Liver (tissue), 9 donors: Measurements from ENCODE around the gene APOL2. TPM values are rescaled to one million over a fixed set of nuclear protein-coding genes. Genes with fewer than 3 reads are reported as not detected.

ENCODE experiments used
- DNase-seq: peaks from one replicate; pipeline ENCODE4 v3.0.0-alpha.2; 2017; ENCODE audit warnings: low spot score
- H3K27ac ChIP-seq, 2 donors: one replicate each; pipeline ENCODE4 v1.7.0; 2013; ENCODE audit warnings: inconsistent platforms in 2 of 2, low read length in 2 of 2, control low read depth in 1 of 2, low read depth in 1 of 2, mild to moderate bottlenecking in 1 of 2
- H3K27me3 ChIP-seq, 4 donors: one replicate each; pipeline versions ENCODE4 v1.6.1 to v1.7.0; 2013; ENCODE audit warnings: low read length in 3 of 4, inconsistent platforms in 1 of 4, mild to moderate bottlenecking in 1 of 4, moderate library complexity in 1 of 4; ENCODE audit not compliant: control insufficient read depth in 4 of 4, insufficient read depth in 4 of 4
- H3K36me3 ChIP-seq, 4 donors: one replicate each; pipeline versions ENCODE4 v1.6.1 to v1.7.0; 2013; ENCODE audit warnings: low read length in 3 of 4, mild to moderate bottlenecking in 3 of 4, low read depth in 1 of 4, moderate library complexity in 1 of 4; ENCODE audit not compliant: control insufficient read depth in 4 of 4, insufficient read depth in 3 of 4
- H3K4me1 ChIP-seq, 4 donors: one replicate each; pipeline versions ENCODE4 v1.6.1 to v1.7.0; 2013; ENCODE audit warnings: low read length in 3 of 4, mild to moderate bottlenecking in 3 of 4, moderate library complexity in 1 of 4; ENCODE audit not compliant: control insufficient read depth in 4 of 4, insufficient read depth in 4 of 4
- H3K4me3 ChIP-seq, 3 donors: one replicate each; pipeline versions ENCODE4 v1.6.1 to v1.7.0; 2013; ENCODE audit warnings: low read length in 3 of 3, control low read depth in 1 of 3, low read depth in 1 of 3, mild to moderate bottlenecking in 1 of 3
- H3K9ac ChIP-seq, 2 donors: one replicate each; pipeline ENCODE4 v1.7.0; 2013; ENCODE audit warnings: low read length in 2 of 2, mild to moderate bottlenecking in 2 of 2, moderate library complexity in 2 of 2, control low read depth in 1 of 2, low read depth in 1 of 2
- H3K9me3 ChIP-seq, 4 donors: one replicate each; pipeline versions ENCODE4 v1.6.1 to v1.7.0; 2013; ENCODE audit warnings: low read length in 3 of 4; ENCODE audit not compliant: control insufficient read depth in 4 of 4
- EGR1 ChIP-seq, 2 donors: IDR thresholded peaks; 2 replicates each; pipeline ENCODE4 v1.6.1; 2016 to 2018; ENCODE audit warnings: antibody characterized with exemption in 2 of 2, low read depth in 2 of 2
- FOXA1 ChIP-seq: IDR thresholded peaks from 2 replicates; pipeline ENCODE4 v1.6.1; 2016; ENCODE audit warnings: antibody characterized with exemption
- FOXA2 ChIP-seq: IDR thresholded peaks from 2 replicates; pipeline ENCODE4 v1.6.1; 2016; ENCODE audit warnings: antibody characterized with exemption
- GABPA ChIP-seq, 2 donors: IDR thresholded peaks in 1 of 2; conservative IDR thresholded peaks in 1 of 2; 2 replicates each; pipeline ENCODE4 v1.6.1; 2016; ENCODE audit warnings: antibody characterized with exemption in 2 of 2, mild to moderate bottlenecking in 1 of 2, moderate library complexity in 1 of 2
- HNF4A ChIP-seq, 2 donors: conservative IDR thresholded peaks; 2 replicates each; pipeline ENCODE4 v1.6.1; 2016; ENCODE audit warnings: antibody characterized with exemption in 2 of 2, mild to moderate bottlenecking in 2 of 2
- HNF4G ChIP-seq: IDR thresholded peaks from 2 replicates; pipeline ENCODE4 v1.6.1; 2016; ENCODE audit warnings: antibody characterized with exemption
- JUND ChIP-seq, 2 donors: IDR thresholded peaks; 2 replicates each; pipeline ENCODE4 v1.6.1; 2016; ENCODE audit warnings: antibody characterized with exemption in 2 of 2
- NR2F2 ChIP-seq: IDR thresholded peaks from 2 replicates; pipeline ENCODE4 v1.6.1; 2016; ENCODE audit warnings: antibody characterized with exemption
- RAD21 ChIP-seq, 2 donors: IDR thresholded peaks; 2 replicates each; pipeline ENCODE4 v1.6.1; 2016; ENCODE audit warnings: antibody characterized with exemption in 2 of 2, mild to moderate bottlenecking in 2 of 2
- RXRA ChIP-seq, 2 donors: IDR thresholded peaks; 2 replicates each; pipeline ENCODE4 v1.6.1; 2017 to 2018; ENCODE audit warnings: antibody characterized with exemption in 2 of 2, mild to moderate bottlenecking in 1 of 2
- SP1 ChIP-seq: IDR thresholded peaks from 2 replicates; pipeline ENCODE4 v1.6.1; 2018; ENCODE audit warnings: antibody characterized with exemption, mild to moderate bottlenecking
- TAF1 ChIP-seq: conservative IDR thresholded peaks from 2 replicates; pipeline ENCODE4 v1.6.1; 2016; ENCODE audit warnings: antibody characterized with exemption, mild to moderate bottlenecking
- YY1 ChIP-seq: IDR thresholded peaks from 2 replicates; pipeline ENCODE4 v1.6.1; 2016; ENCODE audit warnings: antibody characterized with exemption, mild to moderate bottlenecking
- WGBS: extraction: QIAGEN DNeasy Blood & Tissue Kit; methylation state at CpG from one replicate; pipeline ENCODE4 v1.1.7; 2013; 5-methylcytosine and 5-hydroxymethylcytosine counted together
- polyA plus RNA-seq, 2 donors: library from polyadenylated mRNA; stranded (reverse) in 1 of 2; unstranded in 1 of 2; fragments of 200-250 nt in 1 of 2; fragments of >200 nt in 1 of 2; fragmentation: Nextera tagmentation in 1 of 2; extraction: Ambion mirVana in 1 of 2; gene quantifications; one replicate each; pipeline versions ENCODE4 v1.2.1 to v1.2.3, GENCODE V29; 2013 to 2015
- total RNA-seq, 2 donors: library from RNA; depleted of rRNA; stranded (reverse); fragments of >200 nt; gene quantifications; one replicate each; pipeline ENCODE4 v1.2.3, GENCODE V29; 2014
- TF ChIP-seq, protein P1 (sequence below): IDR thresholded peaks from 2 replicates; pipeline ENCODE4 v1.6.1; 2016; ENCODE audit warnings: antibody characterized with exemption
- TF ChIP-seq, protein P2 (sequence below): fragments of 150-350 bp; IDR thresholded peaks from 2 replicates; pipeline ENCODE4 v1.5.1; 2017; ENCODE audit warnings: improper control_type of control experiment, low read depth, low read length; ENCODE audit not compliant: missing input control
- TF ChIP-seq, protein P3 (sequence below): IDR thresholded peaks from 2 replicates; pipeline ENCODE4 v1.6.1; 2016; ENCODE audit warnings: antibody characterized with exemption, mild to moderate bottlenecking
- TF ChIP-seq, protein P4 (sequence below): IDR thresholded peaks from 2 replicates; pipeline ENCODE4 v1.6.1; 2016; ENCODE audit warnings: antibody characterized with exemption
- TF ChIP-seq, protein P5 (sequence below): IDR thresholded peaks from 2 replicates; pipeline ENCODE4 v1.6.1; 2016; ENCODE audit warnings: antibody characterized with exemption
- donor health status: healthy.
- donor health status: healthy.
- donor health status: healthy.
- donor health status: healthy.
- donor health status: healthy.

The APOL2 gene
- total and polyA plus RNA-seq, 4 donors: 14.3 to 77.2 (median 21.7) TPM

DNA sequence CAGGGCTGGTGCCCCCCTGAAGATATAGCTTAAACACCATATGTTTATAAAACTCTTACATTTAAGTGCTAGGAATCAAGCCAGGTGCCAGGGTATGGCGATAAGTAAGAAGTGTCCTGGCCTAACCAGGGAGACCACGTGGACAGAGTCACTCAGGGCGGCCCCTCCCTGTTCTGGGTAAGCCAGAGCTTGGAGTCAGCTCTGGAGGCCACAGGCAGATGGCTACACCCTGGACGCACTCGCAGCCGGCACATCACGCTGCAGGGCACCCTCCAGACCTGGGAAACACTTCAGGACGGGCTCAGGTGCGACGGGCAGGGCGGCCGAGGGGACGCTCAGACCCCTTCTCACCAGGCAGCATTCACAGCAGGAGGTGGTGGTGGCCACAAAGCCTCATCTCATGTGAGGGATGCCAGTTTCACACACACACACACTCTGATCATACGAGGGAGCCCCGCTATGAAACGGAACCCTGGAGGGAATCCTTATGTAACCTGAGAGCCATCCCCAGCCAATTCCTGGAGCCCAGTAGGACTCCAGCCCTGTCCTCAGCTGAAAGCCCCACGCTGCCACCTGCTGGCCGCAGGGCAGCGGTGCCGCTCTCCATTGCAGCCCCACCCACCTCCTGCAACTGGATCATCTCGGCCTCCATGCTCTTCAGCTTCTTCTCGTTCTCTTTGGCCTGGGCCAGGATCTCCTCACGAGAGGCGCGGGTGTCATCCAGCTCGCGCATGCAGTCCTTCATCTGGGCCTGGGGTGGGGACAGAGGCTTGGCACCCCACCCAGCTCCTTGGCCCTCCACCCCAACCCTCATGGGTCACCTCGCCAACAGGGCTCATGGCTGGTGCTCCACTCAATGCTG, 47.0 kb upstream of the APOL2 start:
- peaks cover 7 to 24% (median 16%) of the 10 kb centered on the region in 4 donors for H3K4me1 ChIP-seq
- H3K36me3 ChIP-seq: peaks cover 33 to 66% (median 53%) of the 10 kb centered on the region in 4 donors
- 42% methylated on average over 28 of the region's 28 CpGs for WGBS
- H3K9ac ChIP-seq: no peak overlapping the region
- H3K27ac ChIP-seq: peak overlapping the region; percentile 24 to 51
- TF ChIP-seq NR2F2: no peak
- TF ChIP-seq, protein P1, sequence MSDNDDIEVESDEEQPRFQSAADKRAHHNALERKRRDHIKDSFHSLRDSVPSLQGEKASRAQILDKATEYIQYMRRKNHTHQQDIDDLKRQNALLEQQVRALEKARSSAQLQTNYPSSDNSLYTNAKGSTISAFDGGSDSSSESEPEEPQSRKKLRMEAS: no peak
- no peak for TF ChIP-seq FOXA1
- TF ChIP-seq HNF4A (conservative IDR thresholded peaks at IDR 0.05): no peak
- TF ChIP-seq, protein P2, sequence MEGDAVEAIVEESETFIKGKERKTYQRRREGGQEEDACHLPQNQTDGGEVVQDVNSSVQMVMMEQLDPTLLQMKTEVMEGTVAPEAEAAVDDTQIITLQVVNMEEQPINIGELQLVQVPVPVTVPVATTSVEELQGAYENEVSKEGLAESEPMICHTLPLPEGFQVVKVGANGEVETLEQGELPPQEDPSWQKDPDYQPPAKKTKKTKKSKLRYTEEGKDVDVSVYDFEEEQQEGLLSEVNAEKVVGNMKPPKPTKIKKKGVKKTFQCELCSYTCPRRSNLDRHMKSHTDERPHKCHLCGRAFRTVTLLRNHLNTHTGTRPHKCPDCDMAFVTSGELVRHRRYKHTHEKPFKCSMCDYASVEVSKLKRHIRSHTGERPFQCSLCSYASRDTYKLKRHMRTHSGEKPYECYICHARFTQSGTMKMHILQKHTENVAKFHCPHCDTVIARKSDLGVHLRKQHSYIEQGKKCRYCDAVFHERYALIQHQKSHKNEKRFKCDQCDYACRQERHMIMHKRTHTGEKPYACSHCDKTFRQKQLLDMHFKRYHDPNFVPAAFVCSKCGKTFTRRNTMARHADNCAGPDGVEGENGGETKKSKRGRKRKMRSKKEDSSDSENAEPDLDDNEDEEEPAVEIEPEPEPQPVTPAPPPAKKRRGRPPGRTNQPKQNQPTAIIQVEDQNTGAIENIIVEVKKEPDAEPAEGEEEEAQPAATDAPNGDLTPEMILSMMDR: peak; percentile 95
- TF ChIP-seq TAF1: no peak
- TF ChIP-seq, protein P3, sequence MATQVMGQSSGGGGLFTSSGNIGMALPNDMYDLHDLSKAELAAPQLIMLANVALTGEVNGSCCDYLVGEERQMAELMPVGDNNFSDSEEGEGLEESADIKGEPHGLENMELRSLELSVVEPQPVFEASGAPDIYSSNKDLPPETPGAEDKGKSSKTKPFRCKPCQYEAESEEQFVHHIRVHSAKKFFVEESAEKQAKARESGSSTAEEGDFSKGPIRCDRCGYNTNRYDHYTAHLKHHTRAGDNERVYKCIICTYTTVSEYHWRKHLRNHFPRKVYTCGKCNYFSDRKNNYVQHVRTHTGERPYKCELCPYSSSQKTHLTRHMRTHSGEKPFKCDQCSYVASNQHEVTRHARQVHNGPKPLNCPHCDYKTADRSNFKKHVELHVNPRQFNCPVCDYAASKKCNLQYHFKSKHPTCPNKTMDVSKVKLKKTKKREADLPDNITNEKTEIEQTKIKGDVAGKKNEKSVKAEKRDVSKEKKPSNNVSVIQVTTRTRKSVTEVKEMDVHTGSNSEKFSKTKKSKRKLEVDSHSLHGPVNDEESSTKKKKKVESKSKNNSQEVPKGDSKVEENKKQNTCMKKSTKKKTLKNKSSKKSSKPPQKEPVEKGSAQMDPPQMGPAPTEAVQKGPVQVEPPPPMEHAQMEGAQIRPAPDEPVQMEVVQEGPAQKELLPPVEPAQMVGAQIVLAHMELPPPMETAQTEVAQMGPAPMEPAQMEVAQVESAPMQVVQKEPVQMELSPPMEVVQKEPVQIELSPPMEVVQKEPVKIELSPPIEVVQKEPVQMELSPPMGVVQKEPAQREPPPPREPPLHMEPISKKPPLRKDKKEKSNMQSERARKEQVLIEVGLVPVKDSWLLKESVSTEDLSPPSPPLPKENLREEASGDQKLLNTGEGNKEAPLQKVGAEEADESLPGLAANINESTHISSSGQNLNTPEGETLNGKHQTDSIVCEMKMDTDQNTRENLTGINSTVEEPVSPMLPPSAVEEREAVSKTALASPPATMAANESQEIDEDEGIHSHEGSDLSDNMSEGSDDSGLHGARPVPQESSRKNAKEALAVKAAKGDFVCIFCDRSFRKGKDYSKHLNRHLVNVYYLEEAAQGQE: no peak
- TF ChIP-seq SP1: no peak
- no peak for TF ChIP-seq YY1
- no peak for TF ChIP-seq HNF4G
- no peak for TF ChIP-seq GABPA (IDR thresholded peaks at IDR 0.05 in 1 of 2, conservative IDR thresholded peaks at IDR 0.05 in 1 of 2)
- TF ChIP-seq EGR1 (IDR thresholded peaks at IDR 0.05; ENCODE audit: low read depth in 2 of 2): no peak
- TF ChIP-seq, protein P4, sequence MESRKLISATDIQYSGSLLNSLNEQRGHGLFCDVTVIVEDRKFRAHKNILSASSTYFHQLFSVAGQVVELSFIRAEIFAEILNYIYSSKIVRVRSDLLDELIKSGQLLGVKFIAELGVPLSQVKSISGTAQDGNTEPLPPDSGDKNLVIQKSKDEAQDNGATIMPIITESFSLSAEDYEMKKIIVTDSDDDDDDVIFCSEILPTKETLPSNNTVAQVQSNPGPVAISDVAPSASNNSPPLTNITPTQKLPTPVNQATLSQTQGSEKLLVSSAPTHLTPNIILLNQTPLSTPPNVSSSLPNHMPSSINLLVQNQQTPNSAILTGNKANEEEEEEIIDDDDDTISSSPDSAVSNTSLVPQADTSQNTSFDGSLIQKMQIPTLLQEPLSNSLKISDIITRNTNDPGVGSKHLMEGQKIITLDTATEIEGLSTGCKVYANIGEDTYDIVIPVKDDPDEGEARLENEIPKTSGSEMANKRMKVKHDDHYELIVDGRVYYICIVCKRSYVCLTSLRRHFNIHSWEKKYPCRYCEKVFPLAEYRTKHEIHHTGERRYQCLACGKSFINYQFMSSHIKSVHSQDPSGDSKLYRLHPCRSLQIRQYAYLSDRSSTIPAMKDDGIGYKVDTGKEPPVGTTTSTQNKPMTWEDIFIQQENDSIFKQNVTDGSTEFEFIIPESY: no peak
- peak; percentile 92 to 93 for TF ChIP-seq RAD21 (IDR thresholded peaks at IDR 0.05)
- TF ChIP-seq, protein P5, sequence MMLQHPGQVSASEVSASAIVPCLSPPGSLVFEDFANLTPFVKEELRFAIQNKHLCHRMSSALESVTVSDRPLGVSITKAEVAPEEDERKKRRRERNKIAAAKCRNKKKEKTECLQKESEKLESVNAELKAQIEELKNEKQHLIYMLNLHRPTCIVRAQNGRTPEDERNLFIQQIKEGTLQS: no peak
- TF ChIP-seq RXRA (IDR thresholded peaks at IDR 0.05): peak in 1 of 2 donors; percentile 37
- no peak for TF ChIP-seq JUND (IDR thresholded peaks at IDR 0.05)
- TF ChIP-seq FOXA2: no peak
- H3K9me3 ChIP-seq: no peaks in the 10 kb centered on the region
- peak; percentile 80 for DNase-seq
- no peak overlapping the region for H3K4me3 ChIP-seq
- no peaks in the 10 kb centered on the region for H3K27me3 ChIP-seq
